Esophagus squamous epithelium (tissue), 5 donors: ENCODE data around the gene CCNK. TPM values are rescaled to one million over a fixed set of nuclear protein-coding genes. Genes with fewer than 3 reads are reported as not detected.

Source experiments
- DNase-seq: peaks from one replicate; lab custom pipeline; 2025; lab: John Stamatoyannopoulos, UW
- H3K27ac ChIP-seq, 4 donors: fragments of 200-600 bp; sonication (generic); one replicate each; pipeline ENCODE4 v1.5.1; 2016 to 2019; ENCODE audit warnings: mild to moderate bottlenecking in 1 of 4
- H3K27me3 ChIP-seq, 4 donors: fragments of 200-600 bp; sonication (generic); 1 replicate in 3 of 4; 2 replicates in 1 of 4; pipeline versions ENCODE4 v1.5.1 to v1.6.0; 2017 to 2021; ENCODE audit warnings: antibody characterized with exemption in 1 of 4
- H3K36me3 ChIP-seq, 3 donors: fragments of 200-600 bp; sonication (generic); one replicate each; pipeline ENCODE4 v1.5.1; 2016 to 2019
- H3K4me1 ChIP-seq, 3 donors: fragments of 200-600 bp; sonication (generic); one replicate each; pipeline ENCODE4 v1.5.1; 2017 to 2019
- H3K4me3 ChIP-seq, 4 donors: fragments of 200-600 bp; sonication (generic); 1 replicate in 3 of 4; 2 replicates in 1 of 4; pipeline ENCODE4 v1.5.1; 2016 to 2019; ENCODE audit warnings: mild to moderate bottlenecking in 2 of 4, moderate library complexity in 1 of 4
- H3K9me3 ChIP-seq, 3 donors: fragments of 200-600 bp; sonication (generic); one replicate each; pipeline ENCODE4 v1.5.1; 2016 to 2019
- POLR2A ChIP-seq, 4 donors: fragments of 450-650 bp; IDR thresholded peaks; one replicate each; pipeline ENCODE4 v1.6.1; 2017; ENCODE audit warnings: antibody characterized with exemption in 4 of 4, mild to moderate bottlenecking in 4 of 4, moderate library complexity in 3 of 4
- WGBS, 2 donors: methylation state at CpG; one replicate each; pipeline ENCODE4 v1.1.5; 2018; 5-methylcytosine and 5-hydroxymethylcytosine counted together
- intact Hi-C: fragments of 100-400 bp; cut with DNase I; formaldehyde crosslinking; loops from one replicate; pipeline ENCODE4 v1.15.0; 2022
- total RNA-seq, 4 donors: library from RNA; depleted of rRNA; stranded (reverse); fragments of >200 nt; gene quantifications; one replicate each; pipeline ENCODE4 v1.1.0, GENCODE V29; 2016
- TF ChIP-seq, protein P1 (sequence below), 6 experiments: fragments of 450-650 bp in 4 of 6; fragments of 200-600 bp in 2 of 6; sonication (generic) in 2 of 6; IDR thresholded peaks; one replicate each; pipeline ENCODE4 v1.5.1; 2016 to 2019; ENCODE audit warnings: antibody characterized with exemption in 6 of 6, mild to moderate bottlenecking in 4 of 6, moderate library complexity in 4 of 6
- donor health status: DM: yes; HTN: yes; CAD: no.

CCNK gene
- total RNA-seq, 4 donors from 2014 or later, result 13.4 to 39.9 (median 29.5) TPM

- H3K9me3 ChIP-seq, result no peaks in the 10 kb centered on the region
- H3K36me3 ChIP-seq, result peaks cover 0 to 96% (median under 1%) of the 10 kb centered on the region in 3 donors
- H3K27me3 ChIP-seq, result no peaks in the 10 kb centered on the region
- intact Hi-C loops, result no loop called here
- DNase-seq, result no peak
- TF ChIP-seq, protein P1, sequence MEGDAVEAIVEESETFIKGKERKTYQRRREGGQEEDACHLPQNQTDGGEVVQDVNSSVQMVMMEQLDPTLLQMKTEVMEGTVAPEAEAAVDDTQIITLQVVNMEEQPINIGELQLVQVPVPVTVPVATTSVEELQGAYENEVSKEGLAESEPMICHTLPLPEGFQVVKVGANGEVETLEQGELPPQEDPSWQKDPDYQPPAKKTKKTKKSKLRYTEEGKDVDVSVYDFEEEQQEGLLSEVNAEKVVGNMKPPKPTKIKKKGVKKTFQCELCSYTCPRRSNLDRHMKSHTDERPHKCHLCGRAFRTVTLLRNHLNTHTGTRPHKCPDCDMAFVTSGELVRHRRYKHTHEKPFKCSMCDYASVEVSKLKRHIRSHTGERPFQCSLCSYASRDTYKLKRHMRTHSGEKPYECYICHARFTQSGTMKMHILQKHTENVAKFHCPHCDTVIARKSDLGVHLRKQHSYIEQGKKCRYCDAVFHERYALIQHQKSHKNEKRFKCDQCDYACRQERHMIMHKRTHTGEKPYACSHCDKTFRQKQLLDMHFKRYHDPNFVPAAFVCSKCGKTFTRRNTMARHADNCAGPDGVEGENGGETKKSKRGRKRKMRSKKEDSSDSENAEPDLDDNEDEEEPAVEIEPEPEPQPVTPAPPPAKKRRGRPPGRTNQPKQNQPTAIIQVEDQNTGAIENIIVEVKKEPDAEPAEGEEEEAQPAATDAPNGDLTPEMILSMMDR (IDR thresholded peaks at IDR 0.05), result no peak
- no peak for TF ChIP-seq POLR2A (IDR thresholded peaks at IDR 0.05)
- no peak overlapping the region for H3K27ac ChIP-seq
- WGBS, 2 donors, result 83 to 91% methylated on average over 6 to 7 of the region's 7 CpGs
- H3K4me1 ChIP-seq, result peaks cover 1 to 7% (median 2%) of the 10 kb centered on the region in 3 donors
- H3K4me3 ChIP-seq, result no peak overlapping the region
These were observed 39.3 kb upstream of the CCNK start for GRCh38 chr14:99441918-99442317.

DNA sequence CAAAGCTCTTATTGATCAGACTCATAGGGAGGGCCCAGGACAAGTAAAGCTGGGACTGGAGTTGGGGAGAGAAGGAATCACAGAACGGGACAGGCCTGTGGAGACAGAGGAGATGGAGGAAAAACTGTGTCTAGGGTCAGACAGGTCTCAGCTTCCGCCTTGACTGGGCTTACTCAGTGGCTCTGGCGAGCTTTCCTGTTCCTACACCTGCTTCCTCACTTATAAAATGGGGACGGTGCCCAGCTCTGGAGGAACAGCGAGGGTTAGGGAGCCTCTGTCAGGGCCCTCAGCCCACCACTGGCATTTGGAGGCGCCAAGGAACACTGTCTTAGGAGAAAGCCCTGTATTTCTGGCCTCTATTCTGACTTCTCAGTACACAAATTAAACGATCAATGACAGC, 35.3 kb upstream of the CCNK start:
- Histone ChIP-seq H3K9me3 (no peaks in the 10 kb centered on the region), H3K36me3 (peaks cover 0 to 99% (median 3%) of the 10 kb centered on the region in 3 donors), H3K4me3 (no peak overlapping the region), H3K27me3 (no peaks in the 10 kb centered on the region), H3K4me1 (peaks cover 5 to 21% (median 11%) of the 10 kb centered on the region in 3 donors), H3K27ac (no peak overlapping the region)
- intact Hi-C loops, result no loop called here
- TF ChIP-seq POLR2A (IDR thresholded peaks at IDR 0.05), result no peak
- TF ChIP-seq, protein P1 (IDR thresholded peaks at IDR 0.05), result no peak
- WGBS, 2 donors, result 82 to 84% methylated on average over 6 of the region's 7 CpGs
- DNase-seq, result no peak

GRCh38 chr14:99447739-99448138, 33.5 kb upstream of the CCNK start:
- intact Hi-C loops, result no loop called here
- Histone ChIP-seq H3K9me3 (no peaks in the 10 kb centered on the region), H3K36me3 (peaks cover 0 to 99% (median 3%) of the 10 kb centered on the region in 3 donors), H3K27me3 (no peaks in the 10 kb centered on the region), H3K4me3 (no peak overlapping the region), H3K27ac (peak overlapping the region; percentile 22 to 77 (median 56)), H3K4me1 (peaks cover 5 to 21% (median 11%) of the 10 kb centered on the region in 3 donors)
- TF ChIP-seq, protein P1 (IDR thresholded peaks at IDR 0.05), result no peak
- TF ChIP-seq POLR2A (IDR thresholded peaks at IDR 0.05), result no peak
- DNase-seq, result no peak
- 36 to 75% methylated on average over 3 to 4 of the region's 4 CpGs for WGBS, 2 donors

GRCh38 chr14:99450266-99450665, 30.9 kb upstream of the CCNK start:
- no peaks in the 10 kb centered on the region for H3K9me3 ChIP-seq
- intact Hi-C loops, result no loop called here
- H3K36me3 ChIP-seq, result peaks cover 0 to 99% (median 7%) of the 10 kb centered on the region in 3 donors
- no peak overlapping the region for H3K4me3 ChIP-seq
- WGBS, 2 donors, result 93 to 100% methylated on average over 3 of the region's 3 CpGs
- H3K27me3 ChIP-seq, result no peaks in the 10 kb centered on the region
- TF ChIP-seq, protein P1 (IDR thresholded peaks at IDR 0.05), result no peak
- no peak for TF ChIP-seq POLR2A (IDR thresholded peaks at IDR 0.05)
- H3K27ac ChIP-seq, result no peak overlapping the region
- peaks cover 5 to 21% (median 11%) of the 10 kb centered on the region in 3 donors for H3K4me1 ChIP-seq
- no peak for DNase-seq

GRCh38 chr14:99451234-99451633, 30.0 kb upstream of the CCNK start:
- DNase-seq, result no peak
- 94 to 96% methylated on average over 5 of the region's 5 CpGs for WGBS, 2 donors
- Histone ChIP-seq H3K27me3 (no peaks in the 10 kb centered on the region), H3K4me3 (no peak overlapping the region), H3K9me3 (no peaks in the 10 kb centered on the region), H3K4me1 (peaks cover 5 to 21% (median 11%) of the 10 kb centered on the region in 3 donors), H3K27ac (no peak overlapping the region), H3K36me3 (peaks cover 0 to 99% (median 7%) of the 10 kb centered on the region in 3 donors)
- intact Hi-C loops, result no loop called here
- TF ChIP-seq, protein P1 (IDR thresholded peaks at IDR 0.05), result no peak
- no peak for TF ChIP-seq POLR2A (IDR thresholded peaks at IDR 0.05)
